SIG-M5 (cell line): ENCODE data around the gene NTRK3.

Source experiments
- DNase-seq: peaks from one replicate; lab custom pipeline; 2025; lab: John Stamatoyannopoulos, UW

The NTRK3 gene

DNA sequence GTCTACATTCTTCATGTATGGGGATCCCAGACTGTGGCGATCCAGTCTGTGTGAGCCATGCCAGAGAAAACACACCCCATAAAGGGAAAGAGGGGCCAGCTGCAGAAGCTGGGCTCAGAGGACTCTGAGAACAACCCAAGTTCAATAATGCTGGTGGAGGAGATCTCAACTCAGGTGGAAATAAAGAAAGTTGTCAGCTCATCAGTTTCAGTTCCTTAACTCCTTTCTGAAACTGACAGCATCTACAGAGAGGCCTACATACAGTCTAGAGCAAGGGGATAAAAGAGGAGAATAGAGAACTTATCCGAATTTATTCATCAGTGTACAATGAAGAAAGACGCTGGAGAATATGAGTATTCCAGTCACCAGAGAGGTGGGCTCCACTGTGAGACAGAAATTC, 77.0 kb downstream of the NTRK3 start:
- no peak for DNase-seq

DNA sequence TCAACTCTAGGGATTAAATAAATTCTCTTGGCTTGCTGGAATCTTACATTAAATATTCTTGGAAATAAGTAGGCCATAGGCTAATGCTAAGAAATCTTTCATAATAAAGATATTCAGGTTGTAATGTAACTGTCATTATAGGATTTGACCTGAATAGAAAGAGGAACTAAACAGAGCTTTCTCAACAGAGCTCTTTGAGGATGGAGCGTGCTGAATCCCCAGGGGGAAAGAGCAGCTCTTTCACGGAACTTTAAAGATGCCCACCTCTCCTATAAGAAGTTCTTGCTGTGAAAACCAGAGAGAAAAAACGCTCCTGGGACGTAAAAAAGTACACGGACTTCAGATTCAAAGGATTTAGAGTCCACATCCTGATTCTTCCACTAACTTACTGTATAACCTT, 77.9 kb downstream of the NTRK3 start:
- no peak for DNase-seq

DNA sequence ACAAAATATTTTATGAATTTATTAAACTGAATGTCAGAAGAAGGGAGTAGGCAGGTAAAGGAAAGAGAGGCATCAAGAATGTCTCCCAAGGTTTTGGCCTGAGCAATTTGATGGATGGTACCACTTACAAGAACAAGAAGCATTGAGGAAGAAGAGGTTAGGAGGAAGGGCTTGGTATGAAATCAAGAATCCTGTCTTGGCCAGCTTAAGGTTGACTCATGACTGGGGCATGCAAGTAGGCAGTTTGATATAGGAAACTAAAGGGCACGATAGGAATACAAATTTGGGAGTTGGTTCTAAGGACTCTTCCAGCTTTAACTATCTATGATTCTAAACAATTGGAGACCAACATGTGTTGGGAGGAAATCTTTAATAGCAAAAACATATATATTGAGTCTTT, 79.1 kb downstream of the NTRK3 start:
- no peak for DNase-seq

DNA sequence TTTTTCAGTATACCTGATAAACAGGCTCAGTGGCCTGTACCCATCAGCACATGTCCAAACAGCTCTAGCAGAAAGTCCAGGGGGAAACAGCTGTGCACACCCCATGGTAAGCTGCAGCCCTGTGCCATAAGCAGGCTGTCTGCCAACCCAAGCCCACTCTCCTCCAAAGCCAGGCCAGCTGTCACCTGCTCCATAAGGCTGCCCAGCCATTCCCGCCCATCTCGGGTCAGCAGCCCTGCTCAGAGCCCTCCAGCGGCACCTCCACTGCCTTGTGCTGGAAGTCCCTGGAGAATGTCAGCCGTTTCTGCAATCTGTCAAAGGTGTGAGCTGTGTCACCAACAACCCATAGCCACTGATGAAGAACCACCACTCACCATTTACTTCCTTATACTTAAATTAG, 82.0 kb downstream of the NTRK3 start:
- DNase-seq = no peak

DNA sequence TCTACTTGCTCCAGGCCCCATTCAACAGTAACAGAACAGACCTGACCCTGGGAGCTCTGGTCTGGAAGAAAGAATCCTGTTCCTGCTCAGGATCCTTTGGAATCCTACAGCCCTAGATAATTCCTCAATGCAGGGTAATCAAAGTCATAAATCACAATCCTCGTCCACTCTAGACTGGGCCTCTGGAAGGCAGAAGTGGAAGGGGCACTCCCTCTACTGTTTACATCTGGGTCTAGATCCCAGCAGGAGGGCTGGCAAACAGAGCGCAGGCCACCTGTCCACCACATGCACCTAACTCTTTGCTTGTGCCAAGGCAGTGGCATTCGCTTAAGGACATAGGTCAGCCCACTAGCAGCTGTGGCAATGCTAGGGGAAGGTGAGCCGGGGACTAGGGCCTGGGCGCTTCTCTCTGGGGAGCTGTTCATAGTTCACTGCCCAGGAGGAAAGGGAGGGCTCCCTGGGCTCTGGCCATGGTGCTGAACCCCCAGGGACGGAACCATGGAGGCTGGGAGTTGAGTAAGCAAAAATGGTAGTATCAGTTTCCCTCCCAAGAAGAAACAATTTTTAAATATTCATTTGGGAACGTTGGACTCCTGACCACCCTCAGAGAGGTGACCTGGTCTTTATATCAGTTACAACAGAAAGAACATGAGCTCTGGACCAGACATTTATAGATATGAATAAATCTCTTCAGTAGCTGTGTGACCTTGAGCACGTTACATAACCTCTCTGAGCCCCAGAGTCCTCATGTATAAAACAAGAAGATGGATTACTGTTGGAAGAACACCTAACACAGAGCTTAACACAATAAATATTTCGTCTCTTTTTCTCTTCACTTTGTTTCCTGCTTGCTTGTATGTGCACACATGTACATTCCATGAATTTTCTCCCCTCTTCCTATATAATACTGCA, 90.2 kb downstream of the NTRK3 start:
- no peak for DNase-seq

DNA sequence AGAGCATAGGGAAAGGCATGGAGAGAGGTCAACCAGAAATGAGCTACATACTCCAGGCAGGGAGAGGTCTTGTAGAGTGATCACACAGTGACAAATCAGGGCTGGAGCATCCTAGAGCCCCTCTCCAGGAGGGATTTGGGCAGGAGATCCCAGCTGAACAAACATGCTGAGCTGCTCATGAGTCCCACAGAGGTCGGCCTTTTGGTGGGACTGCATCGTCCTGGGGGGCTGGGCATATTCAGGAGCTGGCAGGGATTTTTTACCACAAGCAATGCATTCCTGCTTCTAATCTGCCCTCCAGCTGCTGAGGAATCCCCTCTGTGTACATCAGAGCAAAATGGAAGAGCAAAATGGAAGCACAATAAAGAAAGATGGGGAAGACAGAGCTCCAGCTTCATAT, 94.9 kb downstream of the NTRK3 start:
- DNase-seq = no peak

DNA sequence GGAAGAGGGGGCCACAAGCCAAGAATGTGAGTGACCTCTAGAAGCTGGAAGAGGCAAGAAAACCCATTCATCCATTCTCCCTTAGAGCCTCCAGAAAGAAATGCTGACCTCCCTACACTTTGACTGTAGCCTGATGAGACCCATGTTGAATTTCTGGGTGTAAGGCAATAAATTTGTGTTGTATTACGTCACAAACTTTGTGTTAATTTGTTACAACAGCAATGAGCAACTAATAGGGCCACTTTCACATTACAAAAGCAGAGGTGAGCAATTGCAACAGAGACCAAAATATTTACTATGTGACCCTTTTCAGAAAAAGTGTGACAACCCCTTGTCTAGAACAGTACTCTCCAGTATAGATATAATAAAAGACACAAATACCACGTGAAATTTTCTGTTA, 101.2 kb downstream of the NTRK3 start:
- DNase-seq = no peak

DNA sequence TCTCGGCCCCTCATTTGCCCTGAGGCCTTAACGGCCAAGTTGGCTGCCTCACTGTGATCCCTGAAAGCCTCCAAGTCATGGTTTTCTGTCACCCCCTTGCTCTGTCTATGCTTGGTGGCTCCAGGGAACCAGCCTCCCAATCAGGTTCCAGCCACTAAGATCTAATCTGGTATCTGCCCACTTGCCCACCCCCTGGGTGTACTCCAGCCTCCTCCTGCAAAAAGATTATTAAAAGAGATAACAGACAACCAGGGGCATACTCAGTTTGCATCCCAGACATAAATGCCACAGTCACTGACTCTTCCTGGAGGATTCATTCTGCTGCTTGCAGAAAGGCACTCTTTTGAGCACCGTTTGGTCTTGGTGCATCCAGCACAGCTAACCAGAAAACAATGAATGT, 103.9 kb downstream of the NTRK3 start:
- DNase-seq = no peak

DNA sequence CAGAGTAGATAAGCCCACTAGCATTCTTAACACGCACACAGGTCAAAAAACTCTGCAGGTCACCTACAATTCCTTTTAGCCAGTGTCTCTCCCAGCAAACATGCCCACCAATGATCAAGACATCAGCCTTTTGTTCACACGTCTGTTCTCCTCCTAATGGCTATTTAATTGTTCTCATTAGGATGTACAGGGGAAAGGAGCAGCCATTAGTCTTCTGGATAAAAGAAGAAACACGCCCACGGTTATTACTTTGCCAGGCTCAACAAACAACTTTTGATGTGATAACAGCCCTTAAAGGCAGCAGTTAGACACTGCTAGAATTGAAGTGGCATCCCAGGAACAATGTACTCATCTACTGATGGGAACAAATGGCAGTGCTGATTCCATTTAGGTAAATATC, 108.8 kb downstream of the NTRK3 start:
- no peak for DNase-seq

DNA sequence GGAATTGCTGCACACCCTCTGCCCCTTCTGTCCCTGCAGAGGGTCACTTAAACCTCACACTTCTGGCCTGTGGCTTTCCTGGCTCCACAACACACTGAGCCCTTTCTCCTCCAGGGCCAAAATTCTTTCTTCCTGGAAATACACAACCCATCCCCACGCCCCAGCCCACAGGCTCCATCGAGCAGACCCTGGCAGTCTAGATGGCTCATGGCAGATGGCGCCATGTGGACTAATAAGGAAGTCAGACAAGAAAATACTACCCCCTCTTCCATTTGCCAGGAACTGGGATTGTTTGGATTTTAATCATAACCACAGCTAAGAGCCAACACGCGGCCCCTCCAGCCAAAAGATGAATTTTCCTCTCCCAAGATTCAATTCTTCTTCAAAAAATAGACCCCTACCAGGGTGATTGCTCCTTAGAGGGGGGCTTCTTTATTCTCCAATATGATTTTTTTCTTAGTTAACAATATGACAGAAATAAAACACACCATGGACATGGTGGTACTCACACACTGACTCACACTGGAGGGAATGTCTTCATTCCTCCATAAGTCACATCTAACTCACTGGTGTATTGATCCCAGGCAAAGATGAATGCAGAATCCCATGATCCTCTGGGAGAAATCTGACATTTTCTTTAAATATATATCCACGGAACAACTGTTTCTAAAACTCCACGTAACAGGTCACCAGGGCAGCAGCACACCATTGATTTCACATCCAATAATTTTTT, 111.5 kb downstream of the NTRK3 start:
- DNase-seq = no peak

DNA sequence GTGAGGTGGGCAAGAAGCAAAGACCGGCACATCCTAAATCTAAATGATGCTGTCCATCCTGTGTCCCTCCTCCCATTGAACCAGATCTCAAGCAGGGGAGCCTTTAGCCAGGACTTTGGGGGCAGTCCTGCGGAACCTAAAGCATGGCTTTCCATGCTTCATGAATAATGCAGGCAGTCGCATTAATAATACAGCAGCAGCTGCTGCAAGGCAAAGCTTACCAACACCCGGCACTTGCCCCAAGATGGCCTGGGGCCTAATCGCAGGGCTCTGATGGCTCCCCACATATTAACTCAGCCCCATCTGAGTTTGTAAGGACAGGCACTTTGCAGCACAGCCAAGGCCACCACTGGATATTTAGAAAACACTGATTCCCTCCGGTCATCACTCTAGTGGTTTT, 114.4 kb downstream of the NTRK3 start:
- no peak for DNase-seq

DNA sequence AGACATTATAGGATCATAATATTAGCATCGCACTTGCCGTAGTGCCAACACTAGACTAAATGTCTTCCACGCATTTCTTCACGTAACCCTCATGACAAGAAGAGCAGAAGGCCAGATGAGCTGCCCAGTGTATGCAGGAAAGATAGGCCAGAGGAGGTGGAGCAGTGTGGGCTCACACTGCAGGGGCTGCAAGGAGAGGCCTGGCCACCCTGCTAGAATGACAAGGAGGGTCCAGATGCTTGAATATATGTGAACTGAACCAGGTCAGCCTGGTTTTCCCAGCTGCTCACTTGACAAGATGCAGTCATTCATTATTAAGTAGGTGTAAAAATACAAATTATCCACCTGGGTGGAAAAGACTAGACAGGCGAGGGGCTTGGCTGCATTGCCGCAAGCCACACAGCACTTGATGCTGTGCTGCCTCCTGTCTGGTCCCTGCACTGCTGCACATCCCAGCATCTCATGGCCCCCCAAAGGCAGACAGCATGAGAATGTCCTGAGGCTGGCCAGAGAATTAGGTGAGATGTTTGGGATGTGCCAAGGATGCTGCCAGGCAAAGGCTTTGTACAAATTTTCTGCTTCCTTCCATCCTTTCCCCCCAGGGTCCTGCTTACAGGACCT, 115.2 kb downstream of the NTRK3 start:
- no peak for DNase-seq

DNA sequence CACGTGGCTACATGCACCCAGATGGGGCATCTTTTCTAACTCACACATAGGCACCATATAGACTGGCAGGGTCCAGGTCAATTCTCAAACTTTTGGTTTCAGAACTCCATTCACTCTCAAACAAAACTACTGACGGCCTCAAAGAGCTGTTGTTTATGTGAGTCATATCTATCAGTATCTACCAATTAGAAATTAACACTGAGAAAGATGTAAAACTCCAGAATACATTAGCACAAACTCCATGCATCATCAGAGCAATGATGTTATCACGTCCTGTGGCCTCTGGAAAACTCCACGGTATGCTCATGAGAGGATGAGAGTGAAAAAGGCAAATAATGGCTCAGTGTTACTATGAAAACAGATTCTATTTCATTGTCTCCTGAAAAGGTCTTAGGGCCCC, 116.1 kb downstream of the NTRK3 start:
- DNase-seq = no peak

DNA sequence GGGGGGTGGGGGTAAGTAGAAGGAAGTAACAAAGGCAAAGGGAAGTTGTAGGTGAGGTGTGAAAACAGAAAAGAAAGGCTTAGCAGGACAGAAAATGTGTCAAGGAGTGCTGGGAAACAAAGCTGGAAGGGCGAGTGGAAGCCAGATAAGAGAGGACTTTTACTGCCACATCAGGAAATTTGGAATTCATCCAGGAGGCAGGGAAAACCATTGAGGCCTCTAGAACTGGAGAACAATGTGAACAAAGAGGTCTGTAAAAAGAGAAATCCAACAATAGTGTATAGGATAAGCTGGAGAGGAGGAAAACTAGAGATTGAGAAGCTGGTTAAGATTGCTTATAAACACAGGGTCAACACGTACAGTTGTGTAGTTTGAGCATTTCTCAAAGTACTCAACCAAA, 116.6 kb downstream of the NTRK3 start:
- DNase-seq = no peak

DNA sequence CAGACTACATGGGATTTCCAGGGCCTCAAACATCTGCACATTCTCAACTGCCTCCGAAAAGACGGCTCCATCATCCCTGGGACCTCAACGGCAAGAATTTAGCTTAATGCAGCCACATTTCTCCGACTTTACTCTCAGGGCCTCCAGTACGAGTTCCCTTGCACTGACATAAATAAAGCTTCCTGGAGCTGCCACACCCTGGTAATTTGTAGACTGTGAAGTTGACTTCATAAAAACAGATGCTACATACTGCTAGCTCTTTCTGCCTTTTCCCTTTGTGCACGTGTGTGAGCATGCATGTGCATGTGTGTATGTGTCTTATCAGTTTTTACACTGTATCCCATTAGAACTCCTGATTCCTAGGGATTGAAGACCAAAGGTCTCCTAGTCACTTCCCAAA, 122.7 kb downstream of the NTRK3 start:
- DNase-seq = no peak

DNA sequence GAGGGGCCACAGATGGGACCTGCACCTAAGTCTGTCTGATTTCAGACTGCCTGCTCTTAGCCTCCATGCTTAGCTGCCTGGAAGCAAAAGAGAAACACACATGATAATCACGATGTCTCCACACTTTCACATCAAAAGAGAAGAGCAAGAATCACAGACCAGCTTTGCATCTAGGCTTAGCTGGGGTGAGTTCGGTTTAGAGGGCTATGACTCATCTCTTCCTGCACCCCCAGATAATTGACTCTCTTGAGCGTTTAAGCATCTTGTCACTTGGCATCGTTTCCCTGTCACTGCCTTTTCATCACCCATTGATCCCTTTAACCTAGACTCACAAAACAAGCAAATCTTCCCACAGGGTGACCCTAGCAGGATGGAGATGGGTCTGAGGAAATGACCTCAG, 124.0 kb downstream of the NTRK3 start:
- DNase-seq = no peak

DNA sequence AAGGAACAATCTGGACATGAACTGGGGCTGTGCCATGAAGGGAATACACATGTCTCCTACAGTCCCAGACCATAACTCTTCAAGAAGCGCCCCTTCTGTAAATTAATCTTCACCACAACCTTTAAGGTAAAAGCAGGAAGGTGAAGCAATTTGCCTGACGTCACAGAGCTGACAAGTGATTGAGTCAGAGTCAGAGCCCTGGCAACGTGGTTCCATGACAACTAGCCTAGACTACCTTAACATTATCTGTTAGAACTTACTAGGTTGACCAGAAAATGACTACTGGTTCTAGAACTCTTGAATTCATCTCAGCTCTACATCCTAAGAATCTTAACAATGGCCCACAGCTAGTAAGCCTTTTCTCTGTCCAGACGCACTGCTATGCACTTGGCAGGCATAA, 124.6 kb downstream of the NTRK3 start:
- DNase-seq = no peak

DNA sequence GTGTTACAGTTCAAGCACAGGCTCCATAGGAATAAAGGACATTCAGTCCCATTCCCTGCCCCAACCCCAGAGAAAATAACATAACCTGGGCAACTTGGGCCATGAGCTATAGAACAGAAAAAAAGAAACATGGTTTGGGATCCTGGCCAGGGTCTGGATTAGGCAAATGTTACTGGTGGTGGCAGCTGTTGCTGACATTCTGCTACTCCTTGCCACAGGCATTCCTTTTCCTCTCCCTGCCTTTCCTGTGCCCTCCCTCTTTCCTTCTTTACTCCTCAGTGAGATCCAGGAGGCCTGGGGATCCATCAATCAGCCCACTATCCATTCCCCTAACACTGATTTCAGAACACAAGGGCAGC, 129.1 kb downstream of the NTRK3 start:
- DNase-seq = no peak

DNA sequence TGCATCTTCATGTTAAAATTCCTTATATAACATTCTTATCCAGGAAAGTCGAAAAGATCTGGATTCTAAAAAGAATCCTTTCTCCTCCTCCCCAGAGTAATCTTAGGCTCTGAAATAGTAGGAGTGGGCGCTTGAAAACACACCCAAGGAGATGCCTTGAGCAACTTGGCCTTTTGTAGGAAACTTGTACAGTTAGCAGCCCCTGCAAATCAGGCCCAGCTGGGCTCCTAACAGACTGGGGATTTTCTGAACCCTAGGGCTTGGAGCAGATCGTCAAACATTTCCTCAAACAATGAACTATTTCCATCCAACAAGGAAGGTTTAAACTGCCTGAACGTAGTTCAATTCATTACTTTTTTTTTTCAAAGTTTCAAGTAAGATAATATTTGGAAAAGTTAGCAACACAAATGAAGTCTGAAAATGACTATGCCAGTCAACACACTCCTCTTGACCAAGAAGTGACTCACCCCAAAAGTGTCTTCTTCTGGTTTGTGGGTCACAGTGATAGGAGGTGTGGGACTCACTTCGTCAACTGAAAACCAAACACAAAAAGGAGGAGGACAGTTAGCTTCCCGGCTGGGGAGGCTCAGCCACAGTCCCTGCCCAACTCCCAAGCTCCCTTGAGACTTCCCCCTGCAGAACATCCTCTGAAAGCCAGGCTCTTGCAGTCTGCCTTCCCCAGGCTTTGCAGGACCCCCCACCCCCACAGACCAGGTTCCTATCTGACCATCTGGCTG, 129.7 kb downstream of the NTRK3 start:
- DNase-seq = no peak

DNA sequence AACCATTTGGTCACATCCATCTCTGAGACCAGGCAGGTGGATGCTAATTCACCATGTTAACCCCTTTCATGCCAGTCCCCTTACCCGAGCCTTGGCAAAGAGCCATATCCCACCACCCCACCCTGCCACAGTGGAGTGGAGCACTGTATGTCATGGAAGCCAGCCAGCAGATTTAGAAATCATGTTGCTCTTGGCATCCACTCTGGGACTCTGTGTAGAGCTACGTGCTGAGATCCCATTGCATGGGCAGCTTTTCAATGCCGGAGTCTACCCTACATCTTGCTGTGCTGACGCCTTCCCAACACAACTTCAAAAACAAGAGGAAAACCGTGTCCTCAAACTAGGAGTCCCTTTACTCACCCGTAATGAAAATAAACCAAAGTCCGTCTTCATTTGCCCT, 131.0 kb downstream of the NTRK3 start:
- no peak for DNase-seq

DNA sequence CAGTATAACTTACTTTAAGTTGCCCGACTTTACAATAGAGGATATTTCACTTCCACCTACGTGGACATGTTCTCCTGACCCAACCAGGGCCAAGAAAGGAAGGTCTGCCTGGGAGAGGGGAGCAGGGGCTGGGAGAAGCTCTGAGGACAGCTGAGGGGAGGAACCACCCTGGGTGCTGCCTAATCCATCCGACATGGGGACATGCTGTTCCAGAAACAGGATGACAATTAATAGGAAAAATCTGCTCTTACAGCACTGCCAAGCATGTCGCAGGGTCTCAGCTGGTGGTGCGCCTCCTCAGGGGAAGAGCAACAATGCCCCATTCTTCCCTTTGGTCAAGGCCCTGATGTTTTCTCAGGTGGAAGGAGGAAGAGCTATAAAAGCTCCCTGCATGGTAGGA, 132.3 kb downstream of the NTRK3 start:
- DNase-seq = no peak

DNA sequence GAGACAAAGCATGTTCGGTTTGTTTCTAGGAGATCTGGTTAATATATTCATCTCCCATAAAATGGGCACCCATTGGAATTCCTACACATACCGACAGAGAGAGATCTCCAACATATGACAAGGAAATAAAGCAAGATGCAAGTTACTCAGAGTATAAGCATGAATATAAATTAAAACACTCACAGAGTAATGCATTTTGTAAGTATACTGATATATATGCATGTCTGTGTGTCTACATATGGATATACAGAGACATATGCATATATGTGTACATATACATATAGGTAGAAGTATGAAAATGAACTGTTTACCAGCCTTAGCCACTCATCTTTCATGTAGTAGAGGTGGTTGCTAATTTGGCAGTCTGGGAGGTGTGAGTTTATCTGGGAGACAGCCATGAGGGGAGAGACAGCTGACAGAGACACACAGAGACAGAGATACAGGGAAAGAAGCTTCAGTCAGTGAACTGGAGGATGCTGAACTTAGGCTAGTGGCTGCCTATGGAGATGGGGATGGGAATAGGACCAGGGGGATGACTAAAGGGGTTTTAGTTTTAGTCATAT, 134.5 kb downstream of the NTRK3 start:
- no peak for DNase-seq
